Thyroid gland (tissue), 4 donors: ENCODE data around the gene ADGRG1.

Source experiments
- POLR2A ChIP-seq, 2 donors: fragments of 450-650 bp; IDR thresholded peaks; one replicate each; pipeline ENCODE4 v1.6.1; 2017; ENCODE audit warnings: antibody characterized with exemption in 2 of 2, mild to moderate bottlenecking in 2 of 2, moderate library complexity in 1 of 2
- TF ChIP-seq, protein P1 (sequence below), 6 experiments: fragments of 200-600 bp in 3 of 6; fragments of 450-650 bp in 3 of 6; sonication (generic) in 3 of 6; IDR thresholded peaks; one replicate each; pipeline ENCODE4 v1.5.1; 2016 to 2019; ENCODE audit warnings: antibody characterized with exemption in 6 of 6, mild to moderate bottlenecking in 2 of 6, inconsistent platforms in 1 of 6, moderate library complexity in 1 of 6

DNA sequence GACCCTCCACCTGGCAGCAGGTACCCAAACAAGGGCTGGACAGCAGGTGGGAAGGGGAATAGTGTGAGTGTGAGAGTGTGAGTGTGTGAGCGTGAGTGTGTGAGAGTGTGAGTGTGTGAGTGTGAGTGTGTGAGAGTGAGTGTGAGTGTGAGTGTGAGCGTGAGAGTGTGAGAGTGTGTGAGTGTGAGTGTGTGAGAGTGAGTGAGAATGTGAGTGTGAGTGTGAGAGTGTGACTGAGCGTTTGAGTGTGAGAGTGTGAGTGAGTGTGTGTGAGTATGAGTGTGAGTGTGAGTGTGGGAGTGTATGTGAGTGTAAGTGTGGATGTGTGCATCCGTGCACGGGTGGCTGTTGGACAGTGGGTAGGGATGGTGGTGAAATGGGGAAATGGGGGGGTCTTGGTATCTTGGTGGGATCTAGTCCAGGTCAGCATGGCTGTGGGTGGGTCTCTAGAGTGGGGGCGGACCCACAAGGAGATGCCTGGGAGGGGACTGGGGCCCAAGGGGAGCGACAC is 408 bp downstream of the ADGRG1 start:
- TF ChIP-seq, protein P1, sequence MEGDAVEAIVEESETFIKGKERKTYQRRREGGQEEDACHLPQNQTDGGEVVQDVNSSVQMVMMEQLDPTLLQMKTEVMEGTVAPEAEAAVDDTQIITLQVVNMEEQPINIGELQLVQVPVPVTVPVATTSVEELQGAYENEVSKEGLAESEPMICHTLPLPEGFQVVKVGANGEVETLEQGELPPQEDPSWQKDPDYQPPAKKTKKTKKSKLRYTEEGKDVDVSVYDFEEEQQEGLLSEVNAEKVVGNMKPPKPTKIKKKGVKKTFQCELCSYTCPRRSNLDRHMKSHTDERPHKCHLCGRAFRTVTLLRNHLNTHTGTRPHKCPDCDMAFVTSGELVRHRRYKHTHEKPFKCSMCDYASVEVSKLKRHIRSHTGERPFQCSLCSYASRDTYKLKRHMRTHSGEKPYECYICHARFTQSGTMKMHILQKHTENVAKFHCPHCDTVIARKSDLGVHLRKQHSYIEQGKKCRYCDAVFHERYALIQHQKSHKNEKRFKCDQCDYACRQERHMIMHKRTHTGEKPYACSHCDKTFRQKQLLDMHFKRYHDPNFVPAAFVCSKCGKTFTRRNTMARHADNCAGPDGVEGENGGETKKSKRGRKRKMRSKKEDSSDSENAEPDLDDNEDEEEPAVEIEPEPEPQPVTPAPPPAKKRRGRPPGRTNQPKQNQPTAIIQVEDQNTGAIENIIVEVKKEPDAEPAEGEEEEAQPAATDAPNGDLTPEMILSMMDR (IDR thresholded peaks at IDR 0.05): no peak
- TF ChIP-seq POLR2A (IDR thresholded peaks at IDR 0.05): no peak
